Measurements from ENCODE around the gene OR5H2.

Gene OR5H2

GRCh38 chr3:98290916-98291315 lies 8.6 kb downstream of the OR5H2 start:
- intact Hi-C loops (cut with DNase I; ENCODE audit: low total_unique reads) = no loop called here
- no peaks in the 10 kb centered on the region for H3K9me3 ChIP-seq
- H3K4me3 ChIP-seq = no peak overlapping the region
- H3K36me3 ChIP-seq = no peaks in the 10 kb centered on the region
- no peaks in the 10 kb centered on the region for H3K27me3 ChIP-seq
- H3K4me1 ChIP-seq = no peaks in the 10 kb centered on the region
- DNase-seq = no peak
- TF ChIP-seq, protein P1, sequence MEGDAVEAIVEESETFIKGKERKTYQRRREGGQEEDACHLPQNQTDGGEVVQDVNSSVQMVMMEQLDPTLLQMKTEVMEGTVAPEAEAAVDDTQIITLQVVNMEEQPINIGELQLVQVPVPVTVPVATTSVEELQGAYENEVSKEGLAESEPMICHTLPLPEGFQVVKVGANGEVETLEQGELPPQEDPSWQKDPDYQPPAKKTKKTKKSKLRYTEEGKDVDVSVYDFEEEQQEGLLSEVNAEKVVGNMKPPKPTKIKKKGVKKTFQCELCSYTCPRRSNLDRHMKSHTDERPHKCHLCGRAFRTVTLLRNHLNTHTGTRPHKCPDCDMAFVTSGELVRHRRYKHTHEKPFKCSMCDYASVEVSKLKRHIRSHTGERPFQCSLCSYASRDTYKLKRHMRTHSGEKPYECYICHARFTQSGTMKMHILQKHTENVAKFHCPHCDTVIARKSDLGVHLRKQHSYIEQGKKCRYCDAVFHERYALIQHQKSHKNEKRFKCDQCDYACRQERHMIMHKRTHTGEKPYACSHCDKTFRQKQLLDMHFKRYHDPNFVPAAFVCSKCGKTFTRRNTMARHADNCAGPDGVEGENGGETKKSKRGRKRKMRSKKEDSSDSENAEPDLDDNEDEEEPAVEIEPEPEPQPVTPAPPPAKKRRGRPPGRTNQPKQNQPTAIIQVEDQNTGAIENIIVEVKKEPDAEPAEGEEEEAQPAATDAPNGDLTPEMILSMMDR (IDR thresholded peaks at IDR 0.05) = no peak
- no peak overlapping the region for H3K27ac ChIP-seq

- no peak overlapping the region for H3K27ac ChIP-seq
- H3K9me3 ChIP-seq = no peaks in the 10 kb centered on the region
- no peaks in the 10 kb centered on the region for H3K27me3 ChIP-seq
- no peaks in the 10 kb centered on the region for H3K4me1 ChIP-seq
- no peaks in the 10 kb centered on the region for H3K36me3 ChIP-seq
- DNase-seq = no peak
- intact Hi-C loops (cut with DNase I; ENCODE audit: low total_unique reads) = no loop called here
- TF ChIP-seq, protein P1 (IDR thresholded peaks at IDR 0.05) = no peak
- H3K4me3 ChIP-seq = no peak overlapping the region
Observed at GRCh38 chr3:98291332-98291957, 9.1 kb downstream of the OR5H2 start.

DNA sequence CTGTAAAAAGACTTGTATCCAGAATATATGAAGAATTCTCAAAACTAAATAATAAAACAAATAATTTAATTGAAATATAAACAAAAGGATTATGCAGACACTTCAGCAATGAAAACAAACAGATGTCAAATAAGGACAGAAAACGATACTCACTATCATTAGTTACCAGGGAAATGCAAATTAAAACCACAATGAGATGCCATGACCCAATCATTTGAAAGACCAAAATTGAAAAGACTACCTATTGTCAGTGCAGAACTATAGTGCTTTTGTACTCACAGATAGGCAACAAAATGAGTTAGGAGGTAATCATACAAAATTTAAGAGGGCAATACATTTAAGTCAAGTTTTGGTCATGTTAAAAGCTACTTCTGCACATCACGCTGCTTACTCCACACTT lies 39.8 kb downstream of the OR5H2 start:
- no peaks in the 10 kb centered on the region for H3K9me3 ChIP-seq
- DNase-seq = no peak
- H3K36me3 ChIP-seq = no peaks in the 10 kb centered on the region
- TF ChIP-seq, protein P1 (IDR thresholded peaks at IDR 0.05) = no peak
- no peaks in the 10 kb centered on the region for H3K27me3 ChIP-seq
- H3K27ac ChIP-seq = no peak overlapping the region
- peaks cover 0 to 5% (median 0%) of the 10 kb centered on the region in 4 donors for H3K4me1 ChIP-seq
- intact Hi-C loops (cut with DNase I; ENCODE audit: low total_unique reads) = no loop called here
- H3K4me3 ChIP-seq = no peak overlapping the region

DNA sequence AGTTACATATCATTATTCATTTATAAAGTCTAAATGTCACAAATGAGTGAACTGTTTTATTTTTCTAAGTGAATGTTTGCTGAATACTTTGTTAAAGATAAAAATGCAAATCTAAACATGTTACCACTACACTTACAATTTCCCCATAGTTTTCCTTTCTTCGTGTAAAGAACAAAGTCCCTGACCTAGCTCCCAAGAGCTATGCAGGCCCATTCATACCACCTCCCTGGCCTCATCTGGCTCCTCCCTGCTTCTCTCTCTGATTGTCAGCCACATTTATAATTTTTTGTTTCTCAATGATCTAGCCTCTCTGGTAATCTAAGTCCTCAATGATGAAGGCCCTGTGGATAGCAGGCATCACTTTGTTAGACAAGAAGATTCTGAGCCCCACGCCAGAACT lies 40.4 kb downstream of the OR5H2 start:
- H3K27ac ChIP-seq = no peak overlapping the region
- no peaks in the 10 kb centered on the region for H3K27me3 ChIP-seq
- H3K4me1 ChIP-seq = peaks cover 0 to 5% (median 0%) of the 10 kb centered on the region in 4 donors
- no peak for DNase-seq
- intact Hi-C loops (cut with DNase I; ENCODE audit: low total_unique reads) = no loop called here
- TF ChIP-seq, protein P1 (IDR thresholded peaks at IDR 0.05) = no peak
- H3K9me3 ChIP-seq = no peaks in the 10 kb centered on the region
- H3K36me3 ChIP-seq = no peaks in the 10 kb centered on the region
- H3K4me3 ChIP-seq = no peak overlapping the region

DNA sequence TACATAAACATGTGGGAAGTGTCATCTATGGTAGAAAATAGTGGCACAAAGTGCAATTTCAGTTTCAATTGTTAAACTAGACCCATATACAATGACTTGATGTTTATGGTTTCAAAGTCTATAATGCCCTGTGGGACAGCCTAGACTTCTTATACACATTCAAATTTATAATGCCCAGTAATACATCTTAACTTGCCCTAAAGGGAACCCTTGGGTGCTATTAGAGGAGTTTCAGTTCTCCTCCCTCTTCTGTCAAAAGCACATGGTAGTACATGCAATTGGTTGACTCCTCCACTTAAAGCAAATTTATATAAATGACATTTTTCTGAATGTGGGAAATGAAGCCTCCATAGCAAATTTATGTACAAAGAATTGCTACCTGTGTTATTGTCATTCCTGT lies 41.1 kb downstream of the OR5H2 start:
- Histone ChIP-seq H3K27me3 (no peaks in the 10 kb centered on the region), H3K4me1 (peaks cover 0 to 5% (median 0%) of the 10 kb centered on the region in 4 donors), H3K36me3 (no peaks in the 10 kb centered on the region), H3K9me3 (no peaks in the 10 kb centered on the region), H3K27ac (no peak overlapping the region), H3K4me3 (no peak overlapping the region)
- DNase-seq = no peak
- intact Hi-C loops (cut with DNase I; ENCODE audit: low total_unique reads) = no loop called here
- TF ChIP-seq, protein P1 (IDR thresholded peaks at IDR 0.05) = no peak

- Histone ChIP-seq H3K4me3 (no peak overlapping the region), H3K4me1 (peaks cover 0 to 5% (median 0%) of the 10 kb centered on the region in 4 donors), H3K9me3 (no peaks in the 10 kb centered on the region), H3K36me3 (no peaks in the 10 kb centered on the region), H3K27me3 (peaks cover 0 to under 1% of the 10 kb centered on the region in 2 donors), H3K27ac (no peak overlapping the region)
- intact Hi-C loops (cut with DNase I; ENCODE audit: low total_unique reads) = no loop called here
- TF ChIP-seq, protein P1 (IDR thresholded peaks at IDR 0.05) = no peak
- DNase-seq = no peak
Observed at GRCh38 chr3:98325055-98325454, 42.8 kb downstream of the OR5H2 start.

Measured in tibial artery (tissue), 4 donors.